ENCODE measurements around the gene INTS6.
A peak's percentile ranks its signal among the peaks of the same experiment; 100 is the strongest.

INTS6 gene

GRCh38 chr13:51348069-51348967 is 104.5 kb downstream of the INTS6 start:
- H3K4me3 Mint-ChIP-seq = no peak overlapping the region
- H3K9me3 Mint-ChIP-seq = peaks cover 10% of the 10 kb centered on the region

GRCh38 chr13:51347099-51347498 is 105.7 kb downstream of the INTS6 start:
- Mint-ChIP-seq H3K9me3 (peaks cover 4% of the 10 kb centered on the region), H3K36me3 (peaks cover 2% of the 10 kb centered on the region), H3K27ac (no peak overlapping the region), H3K4me1 (no peaks in the 10 kb centered on the region), H3K4me3 (no peak overlapping the region), H3K27me3 (no peaks in the 10 kb centered on the region)

More at GRCh38 chr13:51348069-51348967, 104.5 kb downstream of the INTS6 start:
- H3K36me3 Mint-ChIP-seq = peaks cover 7% of the 10 kb centered on the region
- no peaks in the 10 kb centered on the region for H3K4me1 Mint-ChIP-seq
- no peak overlapping the region for H3K27ac Mint-ChIP-seq
- no peaks in the 10 kb centered on the region for H3K27me3 Mint-ChIP-seq

DNA sequence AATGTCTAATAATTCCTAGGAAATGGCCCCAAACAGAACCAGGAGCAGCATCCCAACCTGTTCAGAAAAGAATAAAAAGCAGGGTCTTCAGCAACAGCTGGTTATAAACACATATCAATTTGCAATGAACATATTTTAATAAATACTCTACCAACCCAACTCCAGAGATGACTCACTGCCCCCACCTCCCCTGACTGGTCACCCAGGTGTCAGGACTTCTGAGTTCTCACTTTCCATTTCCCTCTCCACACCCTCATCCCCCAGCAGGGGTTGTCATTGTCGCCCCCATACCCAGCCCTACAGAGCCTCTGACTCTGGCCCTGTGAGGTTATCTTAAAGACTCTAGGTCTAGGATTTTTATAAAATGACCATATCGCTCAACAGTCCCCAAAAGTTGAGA is 106.4 kb downstream of the INTS6 start:
- Mint-ChIP-seq H3K4me3 (no peak overlapping the region), H3K36me3 (no peaks in the 10 kb centered on the region), H3K27ac (no peak overlapping the region), H3K9me3 (no peaks in the 10 kb centered on the region), H3K4me1 (no peaks in the 10 kb centered on the region), H3K27me3 (no peaks in the 10 kb centered on the region)

DNA sequence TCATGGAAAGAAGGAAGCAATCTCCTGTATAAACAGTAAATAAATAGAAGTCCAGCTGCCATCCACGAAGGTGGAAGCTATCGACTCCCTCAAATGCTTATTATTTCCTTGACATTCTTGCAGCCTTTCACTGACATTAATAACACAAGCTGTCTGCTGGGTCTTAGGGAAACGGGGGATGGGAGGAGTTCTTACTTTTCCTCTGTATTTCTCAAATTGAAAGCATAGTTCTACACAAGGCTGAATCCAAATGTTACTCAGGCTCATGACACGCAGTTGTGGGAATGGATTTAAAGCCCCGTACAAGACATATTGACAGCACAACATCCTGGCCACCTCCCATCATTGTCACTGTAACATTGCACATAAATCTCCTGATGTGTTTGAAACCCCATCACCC is 109.4 kb downstream of the INTS6 start:
- H3K4me3 Mint-ChIP-seq = no peak overlapping the region
- no peak overlapping the region for H3K27ac Mint-ChIP-seq
- no peaks in the 10 kb centered on the region for H3K9me3 Mint-ChIP-seq
- H3K27me3 Mint-ChIP-seq = no peaks in the 10 kb centered on the region
- no peaks in the 10 kb centered on the region for H3K4me1 Mint-ChIP-seq
- peaks cover 1% of the 10 kb centered on the region for H3K36me3 Mint-ChIP-seq

GRCh38 chr13:51342706-51343105 is 110.1 kb downstream of the INTS6 start:
- Mint-ChIP-seq H3K9me3 (no peaks in the 10 kb centered on the region), H3K27me3 (no peaks in the 10 kb centered on the region), H3K4me1 (no peaks in the 10 kb centered on the region), H3K27ac (no peak overlapping the region), H3K4me3 (no peak overlapping the region), H3K36me3 (peaks cover 1% of the 10 kb centered on the region)

DNA sequence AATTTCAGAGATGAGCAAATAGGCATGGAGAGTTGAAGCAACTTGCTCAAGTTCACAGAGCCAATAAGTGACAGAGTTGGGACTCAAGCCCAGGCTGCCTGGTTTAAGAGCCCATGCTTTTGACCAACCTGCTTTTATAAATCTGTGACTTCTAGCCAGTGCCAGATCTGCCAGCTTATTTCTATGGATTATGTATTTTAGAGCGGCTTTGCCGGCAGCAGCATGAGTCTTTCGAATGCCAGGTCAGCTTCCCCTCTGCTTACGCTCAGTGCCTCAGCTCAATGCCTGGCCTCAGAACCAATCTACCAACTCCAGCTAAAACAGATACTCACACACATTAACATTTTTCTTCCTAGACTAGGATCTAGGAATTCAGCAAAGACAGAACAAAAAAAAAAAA is 111.0 kb downstream of the INTS6 start:
- Mint-ChIP-seq H3K4me1 (no peaks in the 10 kb centered on the region), H3K27me3 (no peaks in the 10 kb centered on the region), H3K4me3 (no peak overlapping the region), H3K36me3 (peaks cover 1% of the 10 kb centered on the region), H3K27ac (no peak overlapping the region), H3K9me3 (no peaks in the 10 kb centered on the region)

DNA sequence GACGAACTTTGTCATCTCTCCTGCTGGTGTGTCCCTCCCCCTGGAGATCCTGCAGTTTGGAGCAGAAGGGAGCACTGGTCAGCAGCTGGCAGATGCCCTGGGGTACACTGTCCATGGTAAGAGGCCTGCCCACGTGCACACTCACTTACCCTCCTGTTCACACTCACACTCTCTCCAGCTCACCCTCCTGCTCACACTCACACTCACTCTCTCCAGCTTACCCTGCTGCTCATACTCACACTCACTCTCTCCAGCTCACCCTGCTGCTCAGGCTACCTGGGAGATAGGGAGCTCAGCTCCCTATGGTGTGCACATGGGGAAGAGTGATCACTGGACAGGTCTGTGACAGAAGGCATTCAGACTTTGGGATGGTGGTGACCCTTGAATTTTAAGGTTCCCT is 111.6 kb downstream of the INTS6 start:
- no peaks in the 10 kb centered on the region for H3K9me3 Mint-ChIP-seq
- H3K27ac Mint-ChIP-seq = no peak overlapping the region
- no peak overlapping the region for H3K4me3 Mint-ChIP-seq
- peaks cover 1% of the 10 kb centered on the region for H3K36me3 Mint-ChIP-seq
- H3K27me3 Mint-ChIP-seq = no peaks in the 10 kb centered on the region
- no peaks in the 10 kb centered on the region for H3K4me1 Mint-ChIP-seq

GRCh38 chr13:51339952-51340732 is 112.7 kb downstream of the INTS6 start:
- H3K4me1 Mint-ChIP-seq = no peaks in the 10 kb centered on the region
- H3K4me3 Mint-ChIP-seq = no peak overlapping the region
- peaks cover 3% of the 10 kb centered on the region for H3K36me3 Mint-ChIP-seq
- H3K27me3 Mint-ChIP-seq = no peaks in the 10 kb centered on the region
- no peak overlapping the region for H3K27ac Mint-ChIP-seq
- no peaks in the 10 kb centered on the region for H3K9me3 Mint-ChIP-seq

DNA sequence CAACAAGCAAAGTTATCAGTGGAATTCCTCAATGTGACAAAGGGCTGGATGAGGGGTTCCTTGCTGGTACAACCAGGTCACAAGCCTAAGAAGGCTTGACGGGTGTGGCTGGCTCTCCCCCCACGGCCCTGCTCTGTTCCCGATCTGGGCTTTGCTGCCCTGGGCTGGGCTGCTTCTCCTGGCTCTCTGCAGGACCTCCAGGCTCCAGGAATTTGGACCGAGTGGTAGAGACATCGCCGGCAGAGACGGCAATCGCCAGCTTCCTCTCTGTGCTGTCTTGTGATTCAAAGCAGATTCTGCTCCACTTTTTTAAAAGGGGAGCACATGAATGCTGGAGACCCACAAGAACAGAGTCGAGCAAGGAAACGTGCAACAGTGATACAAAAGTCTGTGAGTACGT is 113.5 kb downstream of the INTS6 start, which contains the start of gene SERPINE3:
Gene SERPINE3, plus strand, starts transcription at position 338 of the 400 bp plus-strand sequence. CDS start 1,401 bp downstream, outside the sequence.
- no peak within 1 kb of the TSS for H3K27ac Mint-ChIP-seq
- H3K36me3 Mint-ChIP-seq = peaks cover 4% of the 10 kb centered on the region
- H3K4me1 Mint-ChIP-seq = no peaks in the 10 kb centered on the region
- H3K27me3 Mint-ChIP-seq = no peaks in the 10 kb centered on the region
- no peaks in the 10 kb centered on the region for H3K9me3 Mint-ChIP-seq
- no peak within 1 kb of the TSS for H3K4me3 Mint-ChIP-seq

- H3K9me3 Mint-ChIP-seq = no peaks in the 10 kb centered on the region
- H3K4me3 Mint-ChIP-seq = no peak overlapping the region
- no peak overlapping the region for H3K27ac Mint-ChIP-seq
- H3K4me1 Mint-ChIP-seq = peaks cover 8% of the 10 kb centered on the region
- no peaks in the 10 kb centered on the region for H3K27me3 Mint-ChIP-seq
- peaks cover 9% of the 10 kb centered on the region for H3K36me3 Mint-ChIP-seq
Measured at GRCh38 chr13:51336746-51337145, 116.1 kb downstream of the INTS6 start.

- Mint-ChIP-seq H3K4me1 (peaks cover 19% of the 10 kb centered on the region), H3K27me3 (no peaks in the 10 kb centered on the region), H3K27ac (no peak overlapping the region), H3K4me3 (no peak overlapping the region), H3K36me3 (peaks cover 8% of the 10 kb centered on the region), H3K9me3 (no peaks in the 10 kb centered on the region)
Measured at GRCh38 chr13:51333826-51334225, 119.0 kb downstream of the INTS6 start.

GRCh38 chr13:51333421-51333820 is 119.4 kb downstream of the INTS6 start:
- Mint-ChIP-seq H3K27ac (no peak overlapping the region), H3K4me3 (no peak overlapping the region), H3K27me3 (no peaks in the 10 kb centered on the region), H3K4me1 (peaks cover 19% of the 10 kb centered on the region), H3K9me3 (no peaks in the 10 kb centered on the region), H3K36me3 (peaks cover 8% of the 10 kb centered on the region)

- no peaks in the 10 kb centered on the region for H3K9me3 Mint-ChIP-seq
Measured at GRCh38 chr13:51332566-51333361, 120.1 kb downstream of the INTS6 start.

GRCh38 chr13:51331354-51331861 is 121.4 kb downstream of the INTS6 start:
- Mint-ChIP-seq H3K27me3 (no peaks in the 10 kb centered on the region), H3K9me3 (no peaks in the 10 kb centered on the region), H3K36me3 (peaks cover 8% of the 10 kb centered on the region), H3K27ac (peak overlapping the region; percentile 3), H3K4me3 (peak overlapping the region; percentile 12), H3K4me1 (peaks cover 19% of the 10 kb centered on the region)

More at GRCh38 chr13:51332566-51333361, 120.1 kb downstream of the INTS6 start:
- no peak overlapping the region for H3K27ac Mint-ChIP-seq
- H3K36me3 Mint-ChIP-seq = peaks cover 8% of the 10 kb centered on the region
- H3K27me3 Mint-ChIP-seq = no peaks in the 10 kb centered on the region
- H3K4me3 Mint-ChIP-seq = no peak overlapping the region
- peaks cover 19% of the 10 kb centered on the region for H3K4me1 Mint-ChIP-seq

DNA sequence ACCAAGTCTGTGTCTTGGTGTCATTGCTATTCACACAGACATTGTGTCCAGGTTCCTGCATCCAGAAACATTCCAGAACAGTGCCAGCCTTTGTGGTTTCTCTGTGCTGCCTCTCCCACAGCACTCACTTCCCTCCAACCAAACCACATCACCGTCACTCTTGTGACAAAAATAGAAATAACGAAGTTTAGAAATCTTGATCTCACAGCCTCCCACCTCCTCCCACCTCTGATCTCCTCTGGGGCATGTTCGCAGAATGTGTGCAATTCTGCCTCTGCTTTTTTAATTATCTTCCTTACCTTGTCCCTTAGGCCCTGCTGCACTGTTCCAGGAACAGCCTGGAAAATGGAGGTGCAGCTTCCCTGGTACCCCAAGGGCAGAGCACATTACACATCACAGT is 122.0 kb downstream of the INTS6 start:
- no peak overlapping the region for H3K4me3 Mint-ChIP-seq
- H3K27ac Mint-ChIP-seq = no peak overlapping the region
- H3K9me3 Mint-ChIP-seq = no peaks in the 10 kb centered on the region

More for the DNA sequence above, 122.0 kb downstream of the INTS6 start:
- H3K36me3 Mint-ChIP-seq = peaks cover 8% of the 10 kb centered on the region
- no peaks in the 10 kb centered on the region for H3K27me3 Mint-ChIP-seq
- peaks cover 19% of the 10 kb centered on the region for H3K4me1 Mint-ChIP-seq

Data from activated naive CD4-positive, alpha-beta T cell treated with anti-CD3 and anti-CD28 coated beads, Interleukin-2, amount 50 U/mL, for 24 hours (primary cell).